K562 (cell line): ENCODE data around the gene ISG20L2. TPM values are rescaled to one million over a fixed set of nuclear protein-coding genes. Genes with fewer than 3 reads are reported as not detected.

Experiments
- COPS2 ChIP-seq: fragments of 450-650 bp; conservative IDR thresholded peaks from 2 replicates; pipeline ENCODE4 v1.6.1; 2016; ENCODE audit warnings: mild to moderate bottlenecking, moderate library complexity
- DEAF1 ChIP-seq: fragments of 450-650 bp; formaldehyde crosslinking; IDR thresholded peaks from 2 replicates; pipeline ENCODE4 v1.4.0; 2020; ENCODE audit warnings: mild to moderate bottlenecking, moderate library complexity
- EGR1 ChIP-seq: fragments of 450-650 bp; conservative IDR thresholded peaks from 2 replicates; pipeline ENCODE4 v1.6.1; 2017; ENCODE audit warnings: mild to moderate bottlenecking
- ETV6 ChIP-seq, 3 experiments: fragments of 150-350 bp in 1 of 3; sonication (generic) in 1 of 3; formaldehyde crosslinking in 1 of 3; IDR thresholded peaks; 2 replicates each; pipeline versions ENCODE4 v1.6.1 to v1.8.0; 2014 to 2022; ENCODE audit warnings: borderline replicate concordance in 2 of 3, low read depth in 2 of 3, antibody characterized with exemption in 1 of 3, low read length in 1 of 3, mild to moderate bottlenecking in 1 of 3, missing genetic modification reagents in 1 of 3
- GATAD2B ChIP-seq: fragments of 450-650 bp; IDR thresholded peaks from 2 replicates; pipeline ENCODE4 v1.6.1; 2017; ENCODE audit warnings: mild to moderate bottlenecking, borderline replicate concordance
- HMG20B ChIP-seq: fragments of 250-450 bp; sonication (Bioruptor Pico); IDR thresholded peaks from 2 replicates; pipeline ENCODE4 v1.5.0; 2021; ENCODE audit warnings: mild to moderate bottlenecking
- KDM4B ChIP-seq, 2 experiments: fragments of 450-650 bp in 1 of 2; sonication (generic) in 1 of 2; IDR thresholded peaks; 2 replicates each; pipeline ENCODE4 v1.6.1; 2016 to 2017; ENCODE audit warnings: borderline replicate concordance in 2 of 2, antibody characterized with exemption in 1 of 2, low read depth in 1 of 2, mild to moderate bottlenecking in 1 of 2
- MGA ChIP-seq: fragments of 450-650 bp; IDR thresholded peaks from 2 replicates; pipeline ENCODE4 v1.6.1; 2016; ENCODE audit warnings: mild to moderate bottlenecking, moderate library complexity
- PHB2 ChIP-seq: fragments of 450-650 bp; IDR thresholded peaks from 2 replicates; pipeline ENCODE4 v1.6.1; 2017; ENCODE audit warnings: low read depth
- PPARD ChIP-seq: fragments of 250-450 bp; sonication (Bioruptor Pico); IDR thresholded peaks from 2 replicates; pipeline ENCODE4 v1.8.0; 2022; ENCODE audit warnings: inconsistent platforms, mild to moderate bottlenecking, moderate library complexity
- SUPT5H ChIP-seq: fragments of 450-650 bp; IDR thresholded peaks from 2 replicates; pipeline ENCODE4 v1.6.1; 2016
- ZNF561 ChIP-seq: fragments of 450-650 bp; formaldehyde crosslinking; conservative IDR thresholded peaks from 2 replicates; pipeline ENCODE4 v1.4.0; 2020; ENCODE audit warnings: mild to moderate bottlenecking, moderate library complexity
- ZNF696 ChIP-seq: fragments of 250-450 bp; sonication (Bioruptor Pico); conservative IDR thresholded peaks from 2 replicates; pipeline ENCODE4 v1.4.0; 2020; ENCODE audit warnings: mild to moderate bottlenecking, moderate library complexity
- polyA plus RNA-seq, 8 experiments: library from polyadenylated mRNA; depleted of rRNA in 4 of 8; stranded (reverse) in 5 of 8; unstranded in 3 of 8; fragments of >200 nt; fragmentation: Nextera tagmentation in 2 of 8; fragmentation: Illumina TruSeq in 1 of 8; extraction: Ambion mirVana in 2 of 8; extraction: Trizol in 1 of 8; gene quantifications; 2 replicates each; pipeline versions ENCODE4 v1.2.1 to v1.2.3, GENCODE V29; 2011 to 2014; ENCODE audit warnings: inconsistent platforms in 1 of 8, missing spikeins in 1 of 8
- total RNA-seq, 7 experiments: library from RNA; depleted of rRNA in 6 of 7; stranded (reverse); fragments of >200 nt in 6 of 7; fragmentation: Illumina TruSeq in 2 of 7; extraction: Trizol in 2 of 7; gene quantifications; 2 replicates each; pipeline versions ENCODE4 v1.2.1 to v1.2.3, GENCODE V29; 2011 to 2021; ENCODE audit warnings: low replicate concordance in 1 of 7
- TF ChIP-seq, protein P1 (sequence below): sonication (generic); formaldehyde crosslinking; IDR thresholded peaks from 2 replicates; pipeline ENCODE4 v1.8.0; 2022; ENCODE audit warnings: mild to moderate bottlenecking, missing genetic modification reagents

ISG20L2 gene
- total and polyA plus RNA-seq, 9 of the 15 experiments (the other 6 are each of a cell fraction or from before 2014, with no cell fraction given), result 21.3 to 130 (median 50.3) TPM

DNA sequence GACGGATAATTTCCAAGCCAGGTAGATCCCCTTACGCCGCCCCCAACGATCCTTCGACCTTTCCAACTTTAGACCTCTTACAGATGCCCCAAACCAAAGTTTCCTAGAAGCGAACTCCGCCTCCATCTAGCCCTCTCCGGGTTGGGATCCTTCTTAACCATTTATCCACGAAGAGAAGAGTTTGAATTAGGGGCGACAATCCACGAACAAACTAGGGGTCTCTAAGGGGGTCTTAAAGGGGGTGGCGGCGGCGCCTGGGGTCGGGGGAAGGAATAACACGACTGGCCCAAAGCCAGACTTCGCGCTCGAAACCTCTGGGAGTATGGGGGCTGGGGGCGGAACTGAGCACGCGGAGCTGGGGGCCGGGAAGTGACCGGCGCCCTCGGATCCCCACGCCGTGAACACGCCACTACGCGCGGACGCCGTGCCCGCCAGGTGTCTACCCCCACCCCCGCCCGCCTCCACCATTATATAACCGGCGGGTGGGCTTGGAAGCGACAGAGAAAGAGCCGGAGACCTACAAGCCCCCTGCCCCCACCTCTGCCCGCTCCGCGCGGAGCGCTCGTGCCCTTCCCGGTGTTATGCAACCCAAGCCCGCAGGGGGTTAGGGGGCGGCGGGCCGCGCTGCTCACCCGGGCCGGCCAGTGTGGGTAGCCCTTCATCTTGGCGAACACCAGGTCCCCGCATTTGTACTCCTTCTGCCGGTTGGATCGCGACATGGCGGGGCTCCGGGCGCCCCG lies 22.3 kb upstream of the ISG20L2 start (continued):
- no peak for TF ChIP-seq COPS2
- TF ChIP-seq, protein P1, sequence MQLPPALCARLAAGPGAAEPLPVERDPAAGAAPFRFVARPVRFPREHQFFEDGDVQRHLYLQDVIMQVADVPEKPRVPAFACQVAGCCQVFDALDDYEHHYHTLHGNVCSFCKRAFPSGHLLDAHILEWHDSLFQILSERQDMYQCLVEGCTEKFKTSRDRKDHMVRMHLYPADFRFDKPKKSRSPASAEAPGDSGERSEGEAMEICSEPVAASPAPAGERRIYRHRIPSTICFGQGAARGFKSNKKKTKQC, result 0 out of 2 replicates have a peak, but pooled peaks have one; percentile 36
- TF ChIP-seq MGA, result no peak
- 0 out of 2 replicates have a peak, but pooled peaks have one; percentile 64 for TF ChIP-seq GATAD2B
- TF ChIP-seq EGR1, result peak; percentile 60
- no peak for TF ChIP-seq SUPT5H
- TF ChIP-seq ZNF561 (CRISPR knock-in tag), result no peak
- TF ChIP-seq DEAF1 (CRISPR knock-in tag), result no peak
- TF ChIP-seq PPARD (CRISPR knock-in tag), result no peak
- TF ChIP-seq ZNF696 (CRISPR knock-in tag), result no peak
- no peak for TF ChIP-seq ETV6 (IDR thresholded peaks at IDR 0.05; ENCODE audit: borderline replicate concordance in 1 of 2, low read depth in 2 of 2, low read length in 1 of 2)
- no peak for TF ChIP-seq ETV6 (CRISPR knock-in tag; IDR thresholded peaks at IDR 0.05; ENCODE audit: borderline replicate concordance)
- no peak for TF ChIP-seq PHB2
- no peak for TF ChIP-seq HMG20B (CRISPR knock-in tag)
- TF ChIP-seq KDM4B (IDR thresholded peaks at IDR 0.05; ENCODE audit: borderline replicate concordance in 2 of 2, low read depth in 1 of 2), result 0 out of 4 replicates have a peak, but pooled peaks of 1 of the 2 experiments have one; percentile 9
